A549 (cell line): ENCODE data around the gene SPPL2B.

ENCODE experiments used
- BHLHE40 ChIP-seq: IDR thresholded peaks from 2 replicates; pipeline ENCODE4 v1.6.1; 2012; ENCODE audit warnings: low read depth, low read length, inconsistent platforms
- EP300 ChIP-seq, 2 experiments: fragments of >200 bp; sonication (Bioruptor Twin); formaldehyde crosslinking; IDR thresholded peaks; 2 replicates in 1 of 2; 3 replicates in 1 of 2; pipeline ENCODE4 v1.6.1; 2016 to 2017
- HDAC2 ChIP-seq: fragments of 200-600 bp; sonication (generic); IDR thresholded peaks from 2 replicates; pipeline ENCODE4 v1.6.1; 2016
- KDM5A ChIP-seq: fragments of 200-600 bp; sonication (generic); IDR thresholded peaks from 2 replicates; pipeline ENCODE4 v1.6.1; 2016; ENCODE audit warnings: antibody characterized with exemption, mild to moderate bottlenecking
- MAFK ChIP-seq: fragments of 450-650 bp; IDR thresholded peaks from 2 replicates; pipeline ENCODE4 v1.6.1; 2014; ENCODE audit not compliant: partially characterized antibody
- POLR2A ChIP-seq: IDR thresholded peaks from 2 replicates; pipeline ENCODE4 v1.6.1; 2012; ENCODE audit warnings: mild to moderate bottlenecking, low read length
- RFX5 ChIP-seq: fragments of 450-650 bp; IDR thresholded peaks from 2 replicates; pipeline ENCODE4 v1.7.1; 2014; ENCODE audit warnings: antibody characterized with exemption, mild to moderate bottlenecking, moderate library complexity
- TF ChIP-seq, protein P1 (sequence below): fragments of >200 bp; sonication (Bioruptor Twin); formaldehyde crosslinking; IDR thresholded peaks from 3 replicates; pipeline ENCODE4 v1.5.1; 2016
- TF ChIP-seq, protein P2 (sequence below): fragments of 200-600 bp; sonication (generic); IDR thresholded peaks from 2 replicates; pipeline ENCODE4 v1.6.1; 2016; ENCODE audit warnings: antibody characterized with exemption, mild to moderate bottlenecking, moderate library complexity

DNA sequence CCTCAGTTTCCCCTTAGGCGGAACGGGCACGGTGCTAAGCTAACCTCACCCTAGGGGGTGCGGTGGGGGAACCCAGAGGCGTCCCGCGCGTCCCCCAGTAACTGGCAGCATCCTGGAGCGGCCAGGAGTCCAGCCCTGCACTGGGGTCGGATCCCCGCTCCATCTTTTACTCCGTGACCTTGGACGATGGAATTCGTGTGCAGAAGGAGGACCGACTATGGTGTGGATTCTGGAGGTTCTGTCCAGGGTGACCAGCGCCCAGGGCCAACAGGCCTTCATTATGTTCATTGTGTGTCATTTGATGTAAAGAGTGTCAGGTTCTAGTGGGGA, 630 bp downstream of the SPPL2B start:
- TF ChIP-seq BHLHE40, result no peak
- TF ChIP-seq, protein P1, sequence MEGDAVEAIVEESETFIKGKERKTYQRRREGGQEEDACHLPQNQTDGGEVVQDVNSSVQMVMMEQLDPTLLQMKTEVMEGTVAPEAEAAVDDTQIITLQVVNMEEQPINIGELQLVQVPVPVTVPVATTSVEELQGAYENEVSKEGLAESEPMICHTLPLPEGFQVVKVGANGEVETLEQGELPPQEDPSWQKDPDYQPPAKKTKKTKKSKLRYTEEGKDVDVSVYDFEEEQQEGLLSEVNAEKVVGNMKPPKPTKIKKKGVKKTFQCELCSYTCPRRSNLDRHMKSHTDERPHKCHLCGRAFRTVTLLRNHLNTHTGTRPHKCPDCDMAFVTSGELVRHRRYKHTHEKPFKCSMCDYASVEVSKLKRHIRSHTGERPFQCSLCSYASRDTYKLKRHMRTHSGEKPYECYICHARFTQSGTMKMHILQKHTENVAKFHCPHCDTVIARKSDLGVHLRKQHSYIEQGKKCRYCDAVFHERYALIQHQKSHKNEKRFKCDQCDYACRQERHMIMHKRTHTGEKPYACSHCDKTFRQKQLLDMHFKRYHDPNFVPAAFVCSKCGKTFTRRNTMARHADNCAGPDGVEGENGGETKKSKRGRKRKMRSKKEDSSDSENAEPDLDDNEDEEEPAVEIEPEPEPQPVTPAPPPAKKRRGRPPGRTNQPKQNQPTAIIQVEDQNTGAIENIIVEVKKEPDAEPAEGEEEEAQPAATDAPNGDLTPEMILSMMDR, result no peak
- no peak for TF ChIP-seq KDM5A
- no peak for TF ChIP-seq RFX5
- TF ChIP-seq, protein P2, sequence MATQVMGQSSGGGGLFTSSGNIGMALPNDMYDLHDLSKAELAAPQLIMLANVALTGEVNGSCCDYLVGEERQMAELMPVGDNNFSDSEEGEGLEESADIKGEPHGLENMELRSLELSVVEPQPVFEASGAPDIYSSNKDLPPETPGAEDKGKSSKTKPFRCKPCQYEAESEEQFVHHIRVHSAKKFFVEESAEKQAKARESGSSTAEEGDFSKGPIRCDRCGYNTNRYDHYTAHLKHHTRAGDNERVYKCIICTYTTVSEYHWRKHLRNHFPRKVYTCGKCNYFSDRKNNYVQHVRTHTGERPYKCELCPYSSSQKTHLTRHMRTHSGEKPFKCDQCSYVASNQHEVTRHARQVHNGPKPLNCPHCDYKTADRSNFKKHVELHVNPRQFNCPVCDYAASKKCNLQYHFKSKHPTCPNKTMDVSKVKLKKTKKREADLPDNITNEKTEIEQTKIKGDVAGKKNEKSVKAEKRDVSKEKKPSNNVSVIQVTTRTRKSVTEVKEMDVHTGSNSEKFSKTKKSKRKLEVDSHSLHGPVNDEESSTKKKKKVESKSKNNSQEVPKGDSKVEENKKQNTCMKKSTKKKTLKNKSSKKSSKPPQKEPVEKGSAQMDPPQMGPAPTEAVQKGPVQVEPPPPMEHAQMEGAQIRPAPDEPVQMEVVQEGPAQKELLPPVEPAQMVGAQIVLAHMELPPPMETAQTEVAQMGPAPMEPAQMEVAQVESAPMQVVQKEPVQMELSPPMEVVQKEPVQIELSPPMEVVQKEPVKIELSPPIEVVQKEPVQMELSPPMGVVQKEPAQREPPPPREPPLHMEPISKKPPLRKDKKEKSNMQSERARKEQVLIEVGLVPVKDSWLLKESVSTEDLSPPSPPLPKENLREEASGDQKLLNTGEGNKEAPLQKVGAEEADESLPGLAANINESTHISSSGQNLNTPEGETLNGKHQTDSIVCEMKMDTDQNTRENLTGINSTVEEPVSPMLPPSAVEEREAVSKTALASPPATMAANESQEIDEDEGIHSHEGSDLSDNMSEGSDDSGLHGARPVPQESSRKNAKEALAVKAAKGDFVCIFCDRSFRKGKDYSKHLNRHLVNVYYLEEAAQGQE, result no peak
- no peak for TF ChIP-seq POLR2A
- no peak for TF ChIP-seq MAFK
- TF ChIP-seq EP300 (IDR thresholded peaks at IDR 0.05), result no peak
- TF ChIP-seq HDAC2, result no peak
